ENCODE data around the gene PLCG2.

The PLCG2 gene

GRCh38 chr16:81937305-81938038 lies 158.4 kb downstream of the PLCG2 start:
- TF ChIP-seq CEBPB (IDR thresholded peaks at IDR 0.05), result no peak
- TF ChIP-seq EGR1 (IDR thresholded peaks at IDR 0.05), result no peak
- TF ChIP-seq NFIC (IDR thresholded peaks at IDR 0.05), result no peak
- TF ChIP-seq YY1 (IDR thresholded peaks at IDR 0.05; ENCODE audit: low read depth), result no peak
- TF ChIP-seq RAD21 (IDR thresholded peaks at IDR 0.05; ENCODE audit: low read depth), result no peak
- TF ChIP-seq TEAD4 (IDR thresholded peaks at IDR 0.05), result no peak
- TF ChIP-seq REST (IDR thresholded peaks at IDR 0.05; ENCODE audit: low read depth), result no peak
- TF ChIP-seq TAF1 (IDR thresholded peaks at IDR 0.05; ENCODE audit: low read depth), result no peak
- no peak for TF ChIP-seq MAX (IDR thresholded peaks at IDR 0.05)
- TF ChIP-seq TCF12 (IDR thresholded peaks at IDR 0.05; ENCODE audit: low read depth), result no peak
- no peak for TF ChIP-seq CREB1 (IDR thresholded peaks at IDR 0.05; ENCODE audit: low read depth)
- TF ChIP-seq FOXM1 (IDR thresholded peaks at IDR 0.05; ENCODE audit: borderline replicate concordance, low read depth), result no peak
- TF ChIP-seq EP300 (IDR thresholded peaks at IDR 0.05; ENCODE audit: borderline replicate concordance), result no peak
- no peak for TF ChIP-seq ZBTB7A (IDR thresholded peaks at IDR 0.05; ENCODE audit: low read depth)
- TF ChIP-seq USF1 (IDR thresholded peaks at IDR 0.05), result no peak

- no peak for TF ChIP-seq TCF12 (IDR thresholded peaks at IDR 0.05; ENCODE audit: low read depth)
- no peak for TF ChIP-seq EP300 (IDR thresholded peaks at IDR 0.05; ENCODE audit: borderline replicate concordance)
- no peak for TF ChIP-seq TEAD4 (IDR thresholded peaks at IDR 0.05)
- TF ChIP-seq CREB1 (IDR thresholded peaks at IDR 0.05; ENCODE audit: low read depth), result no peak
- TF ChIP-seq YY1 (IDR thresholded peaks at IDR 0.05; ENCODE audit: low read depth), result no peak
- TF ChIP-seq MAX (IDR thresholded peaks at IDR 0.05), result no peak
- no peak for TF ChIP-seq FOXM1 (IDR thresholded peaks at IDR 0.05; ENCODE audit: borderline replicate concordance, low read depth)
- TF ChIP-seq RAD21 (IDR thresholded peaks at IDR 0.05; ENCODE audit: low read depth), result no peak
- no peak for TF ChIP-seq REST (IDR thresholded peaks at IDR 0.05; ENCODE audit: low read depth)
- TF ChIP-seq EGR1 (IDR thresholded peaks at IDR 0.05), result no peak
- TF ChIP-seq NFIC (IDR thresholded peaks at IDR 0.05), result no peak
- no peak for TF ChIP-seq ZBTB7A (IDR thresholded peaks at IDR 0.05; ENCODE audit: low read depth)
- TF ChIP-seq CEBPB (IDR thresholded peaks at IDR 0.05), result no peak
- no peak for TF ChIP-seq TAF1 (IDR thresholded peaks at IDR 0.05; ENCODE audit: low read depth)
- no peak for TF ChIP-seq USF1 (IDR thresholded peaks at IDR 0.05)
Measured at GRCh38 chr16:81938326-81939163, 159.5 kb downstream of the PLCG2 start.

GRCh38 chr16:81939164-81940056 lies 160.3 kb downstream of the PLCG2 start:
- no peak for TF ChIP-seq YY1 (IDR thresholded peaks at IDR 0.05; ENCODE audit: low read depth)
- no peak for TF ChIP-seq TCF12 (IDR thresholded peaks at IDR 0.05; ENCODE audit: low read depth)
- no peak for TF ChIP-seq EGR1 (IDR thresholded peaks at IDR 0.05)
- no peak for TF ChIP-seq REST (IDR thresholded peaks at IDR 0.05; ENCODE audit: low read depth)
- no peak for TF ChIP-seq TAF1 (IDR thresholded peaks at IDR 0.05; ENCODE audit: low read depth)
- TF ChIP-seq USF1 (IDR thresholded peaks at IDR 0.05), result no peak
- TF ChIP-seq FOXM1 (IDR thresholded peaks at IDR 0.05; ENCODE audit: borderline replicate concordance, low read depth), result no peak
- no peak for TF ChIP-seq EP300 (IDR thresholded peaks at IDR 0.05; ENCODE audit: borderline replicate concordance)
- no peak for TF ChIP-seq MAX (IDR thresholded peaks at IDR 0.05)
- TF ChIP-seq RAD21 (IDR thresholded peaks at IDR 0.05; ENCODE audit: low read depth), result no peak
- no peak for TF ChIP-seq TEAD4 (IDR thresholded peaks at IDR 0.05)
- TF ChIP-seq ZBTB7A (IDR thresholded peaks at IDR 0.05; ENCODE audit: low read depth), result no peak
- TF ChIP-seq NFIC (IDR thresholded peaks at IDR 0.05), result no peak
- no peak for TF ChIP-seq CREB1 (IDR thresholded peaks at IDR 0.05; ENCODE audit: low read depth)
- no peak for TF ChIP-seq CEBPB (IDR thresholded peaks at IDR 0.05)
